Caco-2 (cell line): ENCODE data around the gene COLEC12. TPM values are rescaled to one million over a fixed set of nuclear protein-coding genes. Genes with fewer than 3 reads are reported as not detected.

Source experiments
- BruUV-seq: library from RNA; stranded (reverse); fragments of 400-500 nt; replicated peaks from 2 replicates; lab custom pipeline; 2021; lab: Mats Ljungman, UMichigan
- CTCF ChIA-PET: fragments of 300-600 bp; sonication (Branson Sonifier 250); formaldehyde crosslinking; loops from one replicate; lab custom pipeline; 2022; ENCODE audit warnings: antibody characterized with exemption; lab: Charles Lee
- POLR2A ChIA-PET: fragments of 300-600 bp; sonication (Branson Sonifier 250); formaldehyde crosslinking; loops from one replicate; lab custom pipeline; 2022; ENCODE audit warnings: antibody characterized with exemption; lab: Charles Lee
- DNase-seq, 2 experiments: peaks; one replicate each; pipeline versions ENCODE4 v3.0.0 to v3.0.0-alpha.2; 2020 to 2022
- H3K27me3 ChIP-seq: replicated peaks from 2 replicates; pipeline ENCODE4 v1.6.0; 2011; ENCODE audit warnings: low read length; ENCODE audit not compliant: control insufficient read depth, insufficient read depth
- H3K36me3 ChIP-seq: 2 replicates; pipeline ENCODE4 v1.5.1; 2011; ENCODE audit warnings: low read length; ENCODE audit not compliant: control insufficient read depth, insufficient read depth
- H3K4me1 ChIP-seq: fragments of 250-450 bp; sonication (Bioruptor Pico); 2 replicates; pipeline ENCODE4 v1.5.1; 2020; ENCODE audit warnings: mild to moderate bottlenecking
- H3K4me3 ChIP-seq: 2 replicates; pipeline ENCODE4 v1.5.1; 2011; ENCODE audit warnings: low read depth, mild to moderate bottlenecking, control low read depth, low read length
- H3K9me3 ChIP-seq: fragments of 250-450 bp; sonication (Bioruptor Pico); 2 replicates; pipeline ENCODE4 v1.5.1; 2020; ENCODE audit warnings: mild to moderate bottlenecking, moderate library complexity
- H3K27ac Mint-ChIP-seq: one replicate; pipeline ENCODE4 v1.8.0; 2022; ENCODE audit warnings: mixed read lengths; ENCODE audit not compliant: unreplicated experiment
- H3K27me3 Mint-ChIP-seq: one replicate; pipeline ENCODE4 v1.8.0; 2022; ENCODE audit warnings: mixed read lengths; ENCODE audit not compliant: insufficient read depth, unreplicated experiment
- H3K36me3 Mint-ChIP-seq: one replicate; pipeline ENCODE4 v1.8.0; 2022; ENCODE audit warnings: mild to moderate bottlenecking, mixed read lengths; ENCODE audit not compliant: insufficient read depth, unreplicated experiment
- H3K4me1 Mint-ChIP-seq: one replicate; pipeline ENCODE4 v1.8.0; 2022; ENCODE audit warnings: low read depth, mixed read lengths; ENCODE audit not compliant: unreplicated experiment
- H3K4me3 Mint-ChIP-seq: one replicate; pipeline ENCODE4 v1.8.0; 2022; ENCODE audit warnings: mild to moderate bottlenecking, moderate library complexity, mixed read lengths; ENCODE audit not compliant: unreplicated experiment
- H3K9me3 Mint-ChIP-seq: one replicate; pipeline ENCODE4 v1.8.0; 2022; ENCODE audit warnings: mixed read lengths; ENCODE audit not compliant: unreplicated experiment
- CTCF ChIP-seq, 2 experiments: fragments of 200-600 bp in 1 of 2; IDR thresholded peaks; 1 replicate in 1 of 2; 2 replicates in 1 of 2; pipeline versions ENCODE4 v1.5.1 to v1.8.0; 2011 to 2022; ENCODE audit warnings: antibody characterized with exemption in 1 of 2, control low read depth in 1 of 2, inconsistent platforms in 1 of 2, low read depth in 1 of 2, low read length in 1 of 2, mild to moderate bottlenecking in 1 of 2, moderate library complexity in 1 of 2; ENCODE audit not compliant: insufficient read depth in 1 of 2, severe bottlenecking in 1 of 2, unreplicated experiment in 1 of 2
- intact Hi-C: fragments of 100-400 bp; cut with micrococcal nuclease; formaldehyde crosslinking; loops from one replicate; pipeline ENCODE4 v1.10.0; 2022; ENCODE audit not compliant: unreplicated experiment
- total RNA-seq: library from RNA; stranded (reverse); gene quantifications from 2 replicates; pipeline ENCODE4 v1.2.3, GENCODE V29; 2022

COLEC12 gene
- total RNA-seq, 1 experiment from 2014 or later, result 0.09 TPM

- ChIA-PET POLR2A (no interaction called here), CTCF (no interaction called here)
- no peaks in the 10 kb centered on the region for H3K4me1 ChIP-seq
- no TSS peak for BruUV-seq
- H3K36me3 ChIP-seq, result no peaks in the 10 kb centered on the region
- no peak overlapping the region for H3K4me3 ChIP-seq
- no peak for DNase-seq
- H3K27ac Mint-ChIP-seq, result no peak overlapping the region
- H3K9me3 Mint-ChIP-seq, result no peaks in the 10 kb centered on the region
- no peak overlapping the region for H3K4me3 Mint-ChIP-seq
- intact Hi-C loops, result no loop called here
- no peak for TF ChIP-seq CTCF (IDR thresholded peaks at IDR 0.05; ENCODE audit: insufficient read depth in 1 of 2, low read depth in 1 of 2, low read length in 1 of 2, severe bottlenecking in 1 of 2, unreplicated experiment in 1 of 2)
- H3K4me1 Mint-ChIP-seq, result peaks cover 7% of the 10 kb centered on the region
- no peaks in the 10 kb centered on the region for H3K9me3 ChIP-seq
- no peaks in the 10 kb centered on the region for H3K36me3 Mint-ChIP-seq
- no peaks in the 10 kb centered on the region for H3K27me3 Mint-ChIP-seq
- H3K27me3 ChIP-seq, result no peaks in the 10 kb centered on the region
Observed at GRCh38 chr18:533995-534601, 33.6 kb upstream of the COLEC12 start.

GRCh38 chr18:532632-533031, 32.1 kb upstream of the COLEC12 start:
- Histone ChIP-seq H3K4me1 (peaks cover 4% of the 10 kb centered on the region), H3K9me3 (no peaks in the 10 kb centered on the region), H3K4me3 (no peak overlapping the region), H3K36me3 (no peaks in the 10 kb centered on the region), H3K27me3 (no peaks in the 10 kb centered on the region)
- intact Hi-C loops, result no loop called here
- H3K4me3 Mint-ChIP-seq, result no peak overlapping the region
- H3K9me3 Mint-ChIP-seq, result no peaks in the 10 kb centered on the region
- H3K4me1 Mint-ChIP-seq, result peaks cover 12% of the 10 kb centered on the region
- H3K36me3 Mint-ChIP-seq, result no peaks in the 10 kb centered on the region
- CTCF ChIA-PET, result no interaction called here
- H3K27ac Mint-ChIP-seq, result no peak overlapping the region
- POLR2A ChIA-PET, result no interaction called here
- BruUV-seq, result no TSS peak
- no peaks in the 10 kb centered on the region for H3K27me3 Mint-ChIP-seq
- TF ChIP-seq CTCF (IDR thresholded peaks at IDR 0.05; ENCODE audit: insufficient read depth in 1 of 2, low read depth in 1 of 2, low read length in 1 of 2, severe bottlenecking in 1 of 2, unreplicated experiment in 1 of 2), result no peak
- DNase-seq, result no peak

- intact Hi-C loops, result no loop called here
- Mint-ChIP-seq H3K36me3 (no peaks in the 10 kb centered on the region), H3K27ac (no peak overlapping the region), H3K9me3 (no peaks in the 10 kb centered on the region), H3K27me3 (no peaks in the 10 kb centered on the region), H3K4me1 (peaks cover 18% of the 10 kb centered on the region), H3K4me3 (no peak overlapping the region)
- no peak for DNase-seq
- CTCF ChIA-PET, result no interaction called here
- no peak for TF ChIP-seq CTCF (IDR thresholded peaks at IDR 0.05; ENCODE audit: insufficient read depth in 1 of 2, low read depth in 1 of 2, low read length in 1 of 2, severe bottlenecking in 1 of 2, unreplicated experiment in 1 of 2)
- H3K9me3 ChIP-seq, result no peaks in the 10 kb centered on the region
- BruUV-seq, result no TSS peak
- POLR2A ChIA-PET, result no interaction called here
- no peaks in the 10 kb centered on the region for H3K27me3 ChIP-seq
- H3K36me3 ChIP-seq, result no peaks in the 10 kb centered on the region
- H3K4me3 ChIP-seq, result no peak overlapping the region
- H3K4me1 ChIP-seq, result peaks cover 10% of the 10 kb centered on the region
Observed at GRCh38 chr18:532018-532417, 31.5 kb upstream of the COLEC12 start.
